Sigmoid colon (tissue), 7 donors: ENCODE results near the gene IPCEF1. TPM values are rescaled to one million over a fixed set of nuclear protein-coding genes. Genes with fewer than 3 reads are reported as not detected.

ENCODE experiments used
- DNase-seq: peaks from one replicate; pipeline ENCODE4 v3.0.0-alpha.2; 2019
- H3K27ac ChIP-seq, 4 donors: fragments of 200-600 bp; sonication (generic); one replicate each; pipeline ENCODE4 v1.5.1; 2016 to 2019; ENCODE audit warnings: mild to moderate bottlenecking in 1 of 4
- H3K27me3 ChIP-seq, 3 donors: fragments of 200-600 bp; sonication (generic); one replicate each; pipeline ENCODE4 v1.5.1; 2019; ENCODE audit warnings: mild to moderate bottlenecking in 1 of 3
- H3K36me3 ChIP-seq, 4 donors: fragments of 200-600 bp; sonication (generic); one replicate each; pipeline ENCODE4 v1.5.1; 2016 to 2019
- H3K4me1 ChIP-seq, 4 donors: fragments of 200-600 bp; sonication (generic); one replicate each; pipeline ENCODE4 v1.5.1; 2017 to 2019
- H3K4me3 ChIP-seq, 4 donors: fragments of 200-600 bp; sonication (generic); one replicate each; pipeline ENCODE4 v1.5.1; 2017 to 2019; ENCODE audit warnings: mild to moderate bottlenecking in 2 of 4, moderate library complexity in 1 of 4
- H3K9me3 ChIP-seq, 4 donors: fragments of 200-600 bp in 3 of 4; sonication (generic) in 3 of 4; one replicate each; pipeline versions ENCODE4 v1.5.1 to v1.6.1; 2013 to 2019
- CTCF ChIP-seq, 4 experiments: fragments of 450-650 bp in 3 of 4; fragments of 200-600 bp in 1 of 4; IDR thresholded peaks; one replicate each; pipeline ENCODE4 v1.5.1; 2016 to 2019; ENCODE audit warnings: antibody characterized with exemption in 4 of 4, mild to moderate bottlenecking in 3 of 4, moderate library complexity in 2 of 4
- EP300 ChIP-seq, 4 donors: sonication (generic); formaldehyde crosslinking; IDR thresholded peaks; one replicate each; pipeline ENCODE4 v1.6.1; 2017; ENCODE audit warnings: antibody characterized with exemption in 4 of 4
- POLR2A ChIP-seq, 2 donors: fragments of 450-650 bp; IDR thresholded peaks; one replicate each; pipeline ENCODE4 v1.6.1; 2016; ENCODE audit warnings: antibody characterized with exemption in 2 of 2, mild to moderate bottlenecking in 2 of 2, moderate library complexity in 2 of 2
- POLR2AphosphoS5 ChIP-seq, 4 donors: sonication (generic); formaldehyde crosslinking; IDR thresholded peaks; one replicate each; pipeline ENCODE4 v1.6.1; 2017; ENCODE audit warnings: antibody characterized with exemption in 4 of 4
- whole genome bisulfite sequencing, 2 donors: extraction: QIAGEN DNeasy Blood & Tissue Kit; methylation state at CpG; one replicate each; pipeline ENCODE4 v1.1.7; 2013; 5-methylcytosine and 5-hydroxymethylcytosine counted together
- intact Hi-C: fragments of 100-400 bp; cut with DNase I; formaldehyde crosslinking; loops from one replicate; pipeline ENCODE4 v1.15.1; 2023
- polyA plus RNA-seq, 3 donors: library from polyadenylated mRNA; stranded (reverse); fragments of 200-250 nt; gene quantifications; one replicate each; pipeline ENCODE4 v1.2.3, GENCODE V29; 2013
- total RNA-seq, 4 donors: library from RNA; depleted of rRNA; stranded (reverse); fragments of >200 nt; gene quantifications; one replicate each; pipeline ENCODE4 v1.1.0, GENCODE V29; 2016
- donor health status: healthy with polysubstance abuse.
- donor health status: Bipolar disorder and iron deficiency.
- donor health status: healthy.

The IPCEF1 gene
- total and polyA plus RNA-seq, 7 donors, result 0.28 to 5.5 (median 0.71) TPM

GRCh38 chr6:154210678-154211077 is 145.9 kb downstream of the IPCEF1 start:
- no peaks in the 10 kb centered on the region for H3K27me3 ChIP-seq
- H3K9me3 ChIP-seq, result no peaks in the 10 kb centered on the region
- DNase-seq, result no peak
- intact Hi-C loops, result no loop called here
- H3K4me3 ChIP-seq, result no peak overlapping the region
- TF ChIP-seq POLR2A (IDR thresholded peaks at IDR 0.05), result no peak
- TF ChIP-seq EP300 (IDR thresholded peaks at IDR 0.05), result no peak
- TF ChIP-seq POLR2AphosphoS5 (IDR thresholded peaks at IDR 0.05), result no peak
- no peak for TF ChIP-seq CTCF (IDR thresholded peaks at IDR 0.05)
- H3K27ac ChIP-seq, result no peak overlapping the region
- H3K36me3 ChIP-seq, result no peaks in the 10 kb centered on the region
- H3K4me1 ChIP-seq, result no peaks in the 10 kb centered on the region

GRCh38 chr6:154209555-154209954 is 147.0 kb downstream of the IPCEF1 start:
- WGBS, 2 donors, result 60 to 79% methylated on average over 3 of the region's 3 CpGs
- intact Hi-C loops, result no loop called here
- Histone ChIP-seq H3K36me3 (no peaks in the 10 kb centered on the region), H3K4me3 (no peak overlapping the region), H3K27ac (no peak overlapping the region), H3K27me3 (no peaks in the 10 kb centered on the region), H3K9me3 (no peaks in the 10 kb centered on the region), H3K4me1 (no peaks in the 10 kb centered on the region)
- no peak for TF ChIP-seq POLR2A (IDR thresholded peaks at IDR 0.05)
- TF ChIP-seq EP300 (IDR thresholded peaks at IDR 0.05), result no peak
- no peak for TF ChIP-seq CTCF (IDR thresholded peaks at IDR 0.05)
- TF ChIP-seq POLR2AphosphoS5 (IDR thresholded peaks at IDR 0.05), result no peak
- DNase-seq, result no peak

- WGBS, 2 donors, result 65 to 78% methylated on average over 4 of the region's 4 CpGs
- Histone ChIP-seq H3K4me1 (no peaks in the 10 kb centered on the region), H3K27me3 (no peaks in the 10 kb centered on the region), H3K27ac (no peak overlapping the region), H3K36me3 (no peaks in the 10 kb centered on the region), H3K9me3 (no peaks in the 10 kb centered on the region), H3K4me3 (no peak overlapping the region)
- TF ChIP-seq CTCF (IDR thresholded peaks at IDR 0.05) (no peak), POLR2A (IDR thresholded peaks at IDR 0.05) (no peak), POLR2AphosphoS5 (IDR thresholded peaks at IDR 0.05) (no peak), EP300 (IDR thresholded peaks at IDR 0.05) (no peak)
- intact Hi-C loops, result no loop called here
- no peak for DNase-seq
Measured at GRCh38 chr6:154206996-154207395, 149.6 kb downstream of the IPCEF1 start.

- Histone ChIP-seq H3K4me3 (no peak overlapping the region), H3K4me1 (no peaks in the 10 kb centered on the region), H3K9me3 (no peaks in the 10 kb centered on the region), H3K27me3 (no peaks in the 10 kb centered on the region), H3K36me3 (no peaks in the 10 kb centered on the region), H3K27ac (no peak overlapping the region)
- TF ChIP-seq POLR2AphosphoS5 (IDR thresholded peaks at IDR 0.05) (no peak), EP300 (IDR thresholded peaks at IDR 0.05) (no peak), POLR2A (IDR thresholded peaks at IDR 0.05) (no peak), CTCF (IDR thresholded peaks at IDR 0.05) (no peak)
- intact Hi-C loops, result no loop called here
- 94 to 95% methylated on average over 2 of the region's 2 CpGs for WGBS, 2 donors
- DNase-seq, result no peak
Measured at GRCh38 chr6:154206141-154206540, 150.5 kb downstream of the IPCEF1 start.

GRCh38 chr6:154202958-154203357 is 153.6 kb downstream of the IPCEF1 start:
- intact Hi-C loops, result no loop called here
- Histone ChIP-seq H3K4me3 (no peak overlapping the region), H3K27me3 (no peaks in the 10 kb centered on the region), H3K9me3 (no peaks in the 10 kb centered on the region), H3K4me1 (no peaks in the 10 kb centered on the region), H3K27ac (no peak overlapping the region), H3K36me3 (no peaks in the 10 kb centered on the region)
- 89 to 90% methylated on average over 6 of the region's 6 CpGs for WGBS, 2 donors
- no peak for TF ChIP-seq CTCF (IDR thresholded peaks at IDR 0.05)
- TF ChIP-seq POLR2A (IDR thresholded peaks at IDR 0.05), result no peak
- no peak for TF ChIP-seq POLR2AphosphoS5 (IDR thresholded peaks at IDR 0.05)
- no peak for TF ChIP-seq EP300 (IDR thresholded peaks at IDR 0.05)
- DNase-seq, result no peak
